Measurements from ENCODE around the gene FAAH.

DNA sequence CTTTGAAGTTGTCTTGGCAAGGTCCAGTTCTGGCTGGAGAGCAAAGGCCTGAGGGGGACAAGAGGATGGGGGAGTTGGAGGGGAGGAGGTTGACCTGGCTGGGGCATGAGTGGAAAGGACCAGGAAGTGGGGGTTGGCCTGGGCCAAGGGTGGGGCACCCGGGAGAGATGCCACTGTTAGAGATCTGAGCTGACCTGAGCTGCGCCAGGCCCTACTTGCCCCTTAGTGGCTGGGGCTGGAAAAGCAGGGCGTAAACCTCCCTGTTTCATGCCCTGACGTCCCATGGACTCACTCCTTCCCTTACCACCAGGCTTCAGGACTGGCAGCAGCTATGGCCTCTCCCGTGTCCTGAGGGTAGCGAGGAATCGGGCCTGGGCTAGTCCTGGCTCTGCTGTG lies 16.9 kb downstream of the FAAH start:
- TF ChIP-seq POLR2AphosphoS5 (IDR thresholded peaks at IDR 0.05; ENCODE audit: low read depth, low read length) (no peak), POLR2A (IDR thresholded peaks at IDR 0.05; ENCODE audit: low read depth, low read length) (no peak)
